Lower leg skin (tissue), 4 donors: ENCODE results near the gene CDH15. TPM values are rescaled to one million over a fixed set of nuclear protein-coding genes. Genes with fewer than 3 reads are reported as not detected.

ENCODE experiments used
- DNase-seq, 2 donors: peaks; one replicate each; pipeline ENCODE4 v3.0.0-alpha.2; 2019; ENCODE audit warnings: low spot score in 2 of 2
- H3K4me3 ChIP-seq: fragments of 200-600 bp; sonication (generic); 2 replicates; pipeline ENCODE4 v1.5.1; 2017; ENCODE audit warnings: mild to moderate bottlenecking, low read depth; ENCODE audit not compliant: poor library complexity, severe bottlenecking
- POLR2A ChIP-seq, 2 donors: fragments of 450-650 bp; IDR thresholded peaks; one replicate each; pipeline ENCODE4 v1.6.1; 2016 to 2017; ENCODE audit warnings: antibody characterized with exemption in 2 of 2, mild to moderate bottlenecking in 1 of 2, moderate library complexity in 1 of 2
- WGBS, 2 donors: methylation state at CpG; one replicate each; pipeline ENCODE4 v1.1.5; 2018; 5-methylcytosine and 5-hydroxymethylcytosine counted together
- intact Hi-C: fragments of 100-400 bp; cut with DNase I; formaldehyde crosslinking; loops from one replicate; pipeline ENCODE4 v1.15.0; 2023; ENCODE audit warnings: low total_unique reads
- total RNA-seq, 4 donors: library from RNA; depleted of rRNA; stranded (reverse); fragments of >200 nt; gene quantifications; one replicate each; pipeline ENCODE4 v1.1.0, GENCODE V29; 2016
- TF ChIP-seq, protein P1 (sequence below), 3 donors: fragments of 450-650 bp; IDR thresholded peaks; one replicate each; pipeline ENCODE4 v1.5.1; 2016; ENCODE audit warnings: antibody characterized with exemption in 3 of 3, mild to moderate bottlenecking in 3 of 3, moderate library complexity in 2 of 3

CDH15 gene
- total RNA-seq, 4 donors from 2014 or later: not detected

DNA sequence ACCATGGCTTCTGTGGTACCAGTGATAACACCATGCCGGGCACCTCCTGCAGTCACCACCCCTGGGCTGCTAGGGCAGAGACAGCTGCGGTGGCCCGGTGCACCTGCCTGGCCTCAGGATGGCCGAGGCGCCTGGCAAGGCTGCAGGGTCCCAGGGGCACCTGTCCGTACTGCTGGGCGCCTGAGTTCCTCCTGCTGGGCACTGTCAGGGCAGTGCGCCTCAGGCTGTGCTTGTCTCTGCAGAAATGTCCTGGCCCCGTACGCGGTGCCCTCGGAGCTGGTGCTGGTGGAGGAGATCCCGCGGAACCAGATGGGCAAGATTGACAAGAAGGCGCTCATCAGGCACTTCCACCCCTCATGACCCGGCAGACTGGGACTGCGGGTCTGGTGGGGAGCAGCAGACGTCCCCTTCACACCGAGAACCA, 17.7 kb upstream of the CDH15 start:
- 50 to 61% methylated on average over 7 to 15 of the region's 19 CpGs for WGBS, 2 donors
- TF ChIP-seq POLR2A (IDR thresholded peaks at IDR 0.05): no peak
- TF ChIP-seq, protein P1, sequence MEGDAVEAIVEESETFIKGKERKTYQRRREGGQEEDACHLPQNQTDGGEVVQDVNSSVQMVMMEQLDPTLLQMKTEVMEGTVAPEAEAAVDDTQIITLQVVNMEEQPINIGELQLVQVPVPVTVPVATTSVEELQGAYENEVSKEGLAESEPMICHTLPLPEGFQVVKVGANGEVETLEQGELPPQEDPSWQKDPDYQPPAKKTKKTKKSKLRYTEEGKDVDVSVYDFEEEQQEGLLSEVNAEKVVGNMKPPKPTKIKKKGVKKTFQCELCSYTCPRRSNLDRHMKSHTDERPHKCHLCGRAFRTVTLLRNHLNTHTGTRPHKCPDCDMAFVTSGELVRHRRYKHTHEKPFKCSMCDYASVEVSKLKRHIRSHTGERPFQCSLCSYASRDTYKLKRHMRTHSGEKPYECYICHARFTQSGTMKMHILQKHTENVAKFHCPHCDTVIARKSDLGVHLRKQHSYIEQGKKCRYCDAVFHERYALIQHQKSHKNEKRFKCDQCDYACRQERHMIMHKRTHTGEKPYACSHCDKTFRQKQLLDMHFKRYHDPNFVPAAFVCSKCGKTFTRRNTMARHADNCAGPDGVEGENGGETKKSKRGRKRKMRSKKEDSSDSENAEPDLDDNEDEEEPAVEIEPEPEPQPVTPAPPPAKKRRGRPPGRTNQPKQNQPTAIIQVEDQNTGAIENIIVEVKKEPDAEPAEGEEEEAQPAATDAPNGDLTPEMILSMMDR (IDR thresholded peaks at IDR 0.05): no peak
- intact Hi-C loops: no loop called here
- H3K4me3 ChIP-seq: no peak overlapping the region
- no peak for DNase-seq

DNA sequence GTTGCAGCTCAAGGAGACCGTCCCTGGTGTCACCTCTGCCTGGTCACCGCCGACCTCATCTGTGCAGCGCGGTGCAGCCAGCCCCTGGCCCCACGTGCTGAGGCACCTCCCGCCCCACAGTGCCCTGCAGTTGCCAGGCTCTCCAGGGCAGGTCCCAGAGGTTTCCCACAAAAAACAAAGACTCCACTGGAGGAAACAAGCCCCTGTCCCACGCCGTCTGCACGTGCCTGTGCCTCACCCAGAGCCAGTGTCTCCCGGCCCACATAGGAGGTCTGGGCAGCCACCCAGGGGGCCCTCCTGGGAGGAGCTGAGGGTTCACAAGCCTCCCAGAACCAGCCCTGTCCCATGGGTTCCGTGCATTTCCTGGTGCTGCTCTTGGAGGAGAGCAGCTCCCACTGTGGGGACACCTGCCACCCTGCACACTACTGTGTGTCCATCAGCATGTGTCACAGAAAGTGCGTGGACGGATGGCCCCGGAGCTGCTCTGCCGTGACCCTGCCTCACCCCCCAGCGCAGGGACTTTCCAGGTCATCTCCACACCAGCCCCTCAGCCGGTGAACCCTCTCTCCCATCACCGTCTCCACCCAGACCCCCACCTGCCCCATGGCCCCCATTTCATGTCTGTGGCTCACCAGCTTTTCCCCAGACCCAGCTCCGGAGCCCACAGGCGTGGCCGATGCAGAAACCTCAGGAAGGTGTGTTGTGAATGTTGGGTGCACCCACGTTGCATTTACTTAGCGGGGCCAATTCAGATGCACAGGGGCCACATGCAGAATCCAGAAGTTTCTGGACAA, 17.0 kb upstream of the CDH15 start:
- no peak for DNase-seq
- WGBS, 2 donors: 46 to 52% methylated on average over 17 of the region's 24 CpGs
- intact Hi-C loops: no loop called here
- TF ChIP-seq, protein P1 (IDR thresholded peaks at IDR 0.05): no peak
- TF ChIP-seq POLR2A (IDR thresholded peaks at IDR 0.05): no peak
- H3K4me3 ChIP-seq: no peak overlapping the region

DNA sequence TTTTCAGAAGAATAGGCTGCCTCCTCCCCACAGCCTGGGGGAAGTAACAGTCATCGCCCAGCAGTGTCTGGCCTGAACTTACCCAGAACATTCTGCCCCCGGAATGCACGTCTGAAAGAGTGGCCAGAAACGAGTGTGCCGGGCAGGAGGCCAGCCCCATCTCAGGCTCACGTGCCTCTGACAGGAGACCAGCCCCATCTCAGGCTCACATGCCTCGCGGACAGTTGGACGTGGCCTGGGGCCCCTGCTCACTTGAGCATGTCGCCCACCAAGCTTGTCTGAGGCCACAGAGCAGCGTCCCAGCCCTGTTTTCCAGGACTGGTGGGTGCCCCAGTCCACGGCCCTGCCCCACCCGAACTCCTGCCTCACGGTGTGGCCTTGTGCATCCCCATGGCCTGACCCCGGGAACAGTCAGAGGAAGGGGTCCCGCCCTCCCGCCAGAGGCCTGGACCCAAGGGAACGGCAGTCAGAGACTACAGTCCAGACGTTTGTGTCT, 16.3 kb upstream of the CDH15 start:
- WGBS, 2 donors: 17 to 29% methylated on average over 13 to 19 of the region's 19 CpGs
- H3K4me3 ChIP-seq: no peak overlapping the region
- no peak for TF ChIP-seq POLR2A (IDR thresholded peaks at IDR 0.05)
- TF ChIP-seq, protein P1 (IDR thresholded peaks at IDR 0.05): no peak
- intact Hi-C loops: no loop called here
- peak; percentile 73 to 95 for DNase-seq

DNA sequence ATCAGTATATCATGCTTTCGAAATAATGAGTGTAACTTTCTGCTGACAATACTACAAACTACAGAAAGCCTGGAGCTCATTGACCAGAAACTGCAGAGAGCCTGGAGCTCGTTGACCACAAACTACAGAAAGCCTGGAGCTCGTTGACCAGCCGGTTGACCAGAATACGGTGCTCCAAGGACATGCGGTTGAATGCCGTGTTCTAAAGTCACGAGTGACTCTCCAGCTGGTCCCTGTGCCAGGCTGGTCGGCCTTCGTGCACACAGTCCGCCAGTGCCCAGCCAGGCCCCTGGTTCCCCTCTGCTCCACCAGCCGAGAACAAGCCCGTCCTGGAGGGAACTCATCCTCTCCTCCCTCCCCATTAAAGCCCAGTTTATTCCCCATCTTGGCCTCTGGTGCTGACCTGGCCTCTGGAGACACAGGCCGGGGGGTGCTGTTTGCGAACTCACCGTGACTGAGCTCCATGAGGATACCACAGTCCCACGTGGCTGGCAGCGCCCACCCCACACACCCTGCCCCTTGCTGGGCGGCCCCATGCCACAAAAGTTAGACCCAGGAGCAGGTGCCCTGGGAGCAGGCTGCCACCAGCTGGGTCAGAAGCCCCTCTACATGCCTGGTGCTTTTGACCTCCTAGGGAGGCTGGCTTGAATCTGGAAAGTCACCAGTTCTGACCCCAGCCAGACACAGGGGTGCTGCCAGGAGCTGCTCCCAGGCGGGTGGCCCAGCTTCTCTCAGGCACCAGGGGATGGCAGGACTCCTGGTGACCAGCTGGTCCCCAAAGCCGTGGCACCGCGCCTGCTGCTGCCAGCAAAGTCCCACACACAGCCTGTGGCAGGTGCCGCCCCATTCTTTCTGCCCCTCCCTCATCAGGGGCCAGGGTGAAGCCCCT, 15.5 kb upstream of the CDH15 start:
- no peak for DNase-seq
- H3K4me3 ChIP-seq: no peak overlapping the region
- TF ChIP-seq POLR2A (IDR thresholded peaks at IDR 0.05): no peak
- TF ChIP-seq, protein P1 (IDR thresholded peaks at IDR 0.05): no peak
- 44 to 56% methylated on average over 19 to 22 of the region's 24 CpGs for WGBS, 2 donors
- intact Hi-C loops: no loop called here

DNA sequence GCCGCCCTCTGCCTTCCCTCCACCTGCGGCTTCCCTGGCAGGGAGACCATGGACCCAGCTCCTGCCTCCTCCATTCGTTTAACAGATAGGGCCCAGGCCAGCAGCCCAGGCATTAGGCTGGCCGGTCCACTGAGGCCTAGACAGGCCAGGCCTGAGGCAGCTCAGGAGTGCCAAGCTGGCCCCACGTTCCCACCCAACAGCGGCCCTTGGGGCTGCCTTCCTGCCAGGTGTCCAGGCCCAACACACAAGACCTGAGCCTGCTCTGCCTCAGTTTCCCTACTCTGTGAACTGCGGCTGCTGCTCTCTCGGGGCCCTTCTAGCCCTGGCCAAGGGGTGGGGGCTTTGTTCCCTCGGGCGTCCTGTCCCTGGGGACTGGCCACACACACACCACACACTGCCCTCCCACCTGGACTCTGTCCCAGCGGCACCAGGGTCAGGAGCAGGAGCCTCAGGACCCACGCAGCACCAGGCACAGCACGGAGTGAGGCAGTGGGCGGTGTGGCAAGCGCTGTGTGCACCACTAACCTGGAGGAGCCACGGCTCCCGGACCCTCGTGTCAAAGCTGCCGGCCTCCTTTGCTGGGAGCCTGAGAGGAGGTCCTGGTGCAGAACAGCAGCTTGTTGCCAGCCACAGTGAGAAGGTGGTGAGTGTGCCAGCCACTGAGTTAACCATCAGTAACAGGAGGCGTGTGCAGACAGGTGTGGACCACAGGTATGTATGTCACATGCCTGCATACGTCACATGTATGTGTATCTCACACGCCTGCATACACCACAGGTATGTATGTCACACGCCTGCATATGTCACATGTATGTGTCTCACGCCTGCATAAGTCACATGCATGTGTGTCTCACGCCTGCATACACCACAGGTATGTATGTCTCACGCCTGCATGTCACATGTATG, 14.6 kb upstream of the CDH15 start:
- DNase-seq: no peak
- 65% methylated on average over 19 to 26 of the region's 26 CpGs for WGBS, 2 donors

More for the DNA sequence above, 14.6 kb upstream of the CDH15 start:
- TF ChIP-seq, protein P1 (IDR thresholded peaks at IDR 0.05): no peak
- no peak for TF ChIP-seq POLR2A (IDR thresholded peaks at IDR 0.05)
- intact Hi-C loops: no loop called here
- no peak overlapping the region for H3K4me3 ChIP-seq
